Measurements from ENCODE around the gene CEPT1.

- no peak for TF ChIP-seq FOXP2 (optimal IDR thresholded peaks at IDR 0.05; ENCODE audit: control extremely low read depth, extremely low read length, insufficient read depth)
- no peak for TF ChIP-seq POLR2AphosphoS5 (IDR thresholded peaks at IDR 0.05; ENCODE audit: borderline replicate concordance, low read depth, low read length)
Observed at GRCh38 chr1:111192074-111192473, 52.1 kb downstream of the CEPT1 start.

Measured in SK-N-MC (cell line).